Measurements from ENCODE around the gene ATG2A.

The ATG2A gene

GRCh38 chr11:64883575-64883974 is 33.4 kb downstream of the ATG2A start:
- DNase-seq = no peak

- no peak for DNase-seq
Measured at GRCh38 chr11:64882243-64882642, 34.8 kb downstream of the ATG2A start.

- DNase-seq = no peak
Measured at GRCh38 chr11:64881476-64881875, 35.5 kb downstream of the ATG2A start.

- DNase-seq = no peak
Measured at GRCh38 chr11:64880240-64881001, 36.6 kb downstream of the ATG2A start.

GRCh38 chr11:64879244-64879900 is 37.6 kb downstream of the ATG2A start:
- no peak for DNase-seq

GRCh38 chr11:64878494-64879243 is 38.3 kb downstream of the ATG2A start, which contains the start of gene EHD1:
EHD1 (minus strand) TSS chr11:64878621; CDS start chr11:64878464, 157 bp downstream.
- DNase-seq = peak; percentile 98

- DNase-seq = no peak
Measured at GRCh38 chr11:64878223-64878493, 38.9 kb downstream of the ATG2A start.

GRCh38 chr11:64877390-64878222 is 39.4 kb downstream of the ATG2A start:
- DNase-seq = no peak

- no peak for DNase-seq
Measured at GRCh38 chr11:64876835-64877341, 40.1 kb downstream of the ATG2A start.

- no peak for DNase-seq
Measured at GRCh38 chr11:64876229-64876750, 40.7 kb downstream of the ATG2A start.

GRCh38 chr11:64875369-64876228 is 41.4 kb downstream of the ATG2A start:
- DNase-seq = no peak

GRCh38 chr11:64874308-64875240 is 42.4 kb downstream of the ATG2A start:
- no peak for DNase-seq

GRCh38 chr11:64872790-64873488 is 44.1 kb downstream of the ATG2A start:
- no peak for DNase-seq

GRCh38 chr11:64871492-64871891 is 45.5 kb downstream of the ATG2A start:
- no peak for DNase-seq

GRCh38 chr11:64870893-64871466 is 46.0 kb downstream of the ATG2A start:
- no peak for DNase-seq

- DNase-seq = no peak
Measured at GRCh38 chr11:64870176-64870892, 46.7 kb downstream of the ATG2A start.

GRCh38 chr11:64869571-64870175 is 47.3 kb downstream of the ATG2A start:
- no peak for DNase-seq

GRCh38 chr11:64868904-64869570 is 48.0 kb downstream of the ATG2A start:
- DNase-seq = peak; percentile 52

Measured in activated CD4-positive, CD25-positive, alpha-beta regulatory T cell treated with anti-CD3 and anti-CD28 coated beads, Interleukin-2, amount 50 U/mL, for 72 hours (primary cell).